GM19043 (cell line): ENCODE measurements around the gene TP53INP2.
"Not testable (repeated sequence)": the region's sequence is repeated elsewhere in the genome, so short reads cannot be mapped to it uniquely, and the experiment has no call there.

Experiments used
- ATAC-seq: cut with Tn5 transposase; IDR thresholded peaks from one replicate; pipeline ENCODE4 v1.9.1; 2021; ENCODE audit warnings: low read depth; ENCODE audit not compliant: unreplicated experiment

TP53INP2 gene

GRCh38 chr20:34705397-34706301 lies 1.5 kb downstream of the TP53INP2 start:
- no peak for ATAC-seq

GRCh38 chr20:34706302-34706875 lies 2.2 kb downstream of the TP53INP2 start:
- no peak for ATAC-seq

- no peak for ATAC-seq
Observed at GRCh38 chr20:34706912-34707784, 3.0 kb downstream of the TP53INP2 start.

- ATAC-seq = no peak
Observed at GRCh38 chr20:34708621-34709043, 4.5 kb downstream of the TP53INP2 start.

GRCh38 chr20:34709044-34709830 lies 5.1 kb downstream of the TP53INP2 start:
- peak; percentile 35 for ATAC-seq

DNA sequence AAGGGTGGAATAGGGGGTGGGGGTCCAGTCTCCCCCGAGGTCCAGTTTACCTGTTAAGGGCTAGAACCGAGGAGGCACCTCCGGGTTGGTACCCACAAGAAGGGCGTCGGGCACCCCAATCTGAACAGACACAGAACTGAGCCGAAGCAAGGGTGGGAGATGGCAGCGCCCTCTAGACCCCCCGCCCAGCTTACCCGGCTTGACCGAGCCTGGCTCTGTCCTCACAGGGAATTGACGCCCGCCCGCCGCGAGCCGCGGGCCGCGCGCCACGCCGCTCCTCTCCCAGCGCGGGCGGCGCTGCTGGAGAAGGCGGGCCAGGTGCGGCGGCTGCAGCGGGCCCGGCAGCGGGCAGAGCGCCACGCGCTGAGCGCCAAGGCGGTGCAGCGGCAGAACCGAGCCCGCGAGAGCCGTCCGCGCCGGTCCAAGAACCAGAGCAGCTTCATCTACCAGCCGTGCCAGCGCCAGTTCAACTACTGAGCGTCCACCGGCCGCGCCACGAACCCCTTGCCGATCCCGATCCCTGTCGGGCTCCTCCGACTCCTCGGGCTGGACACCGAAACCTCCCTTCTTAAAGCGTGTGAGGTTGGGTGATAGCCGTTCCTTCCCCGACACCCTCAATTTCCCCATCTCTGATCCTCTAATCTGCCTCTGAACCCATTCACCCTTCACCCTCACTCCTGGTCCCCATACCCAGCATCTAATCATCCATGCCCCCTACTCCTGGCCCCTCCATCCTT lies 5.9 kb downstream of the TP53INP2 start:
- peak; percentile 23 for ATAC-seq

DNA sequence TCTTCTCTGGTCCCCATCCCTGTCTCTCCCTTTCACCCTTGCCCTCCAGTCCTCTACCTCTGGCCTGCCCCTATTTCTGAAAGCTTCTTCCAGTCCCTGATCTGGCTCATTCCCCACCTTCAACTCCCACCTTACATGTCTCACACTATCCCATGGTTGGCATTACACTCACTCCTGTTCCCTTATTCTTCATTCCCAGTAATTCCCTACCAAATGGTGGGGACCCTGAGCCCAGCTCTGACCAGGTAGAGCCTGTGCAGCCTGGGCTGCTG lies 6.4 kb downstream of the TP53INP2 start:
- no peak for ATAC-seq

- no peak for ATAC-seq
Observed at GRCh38 chr20:34710861-34711574, 6.9 kb downstream of the TP53INP2 start.

DNA sequence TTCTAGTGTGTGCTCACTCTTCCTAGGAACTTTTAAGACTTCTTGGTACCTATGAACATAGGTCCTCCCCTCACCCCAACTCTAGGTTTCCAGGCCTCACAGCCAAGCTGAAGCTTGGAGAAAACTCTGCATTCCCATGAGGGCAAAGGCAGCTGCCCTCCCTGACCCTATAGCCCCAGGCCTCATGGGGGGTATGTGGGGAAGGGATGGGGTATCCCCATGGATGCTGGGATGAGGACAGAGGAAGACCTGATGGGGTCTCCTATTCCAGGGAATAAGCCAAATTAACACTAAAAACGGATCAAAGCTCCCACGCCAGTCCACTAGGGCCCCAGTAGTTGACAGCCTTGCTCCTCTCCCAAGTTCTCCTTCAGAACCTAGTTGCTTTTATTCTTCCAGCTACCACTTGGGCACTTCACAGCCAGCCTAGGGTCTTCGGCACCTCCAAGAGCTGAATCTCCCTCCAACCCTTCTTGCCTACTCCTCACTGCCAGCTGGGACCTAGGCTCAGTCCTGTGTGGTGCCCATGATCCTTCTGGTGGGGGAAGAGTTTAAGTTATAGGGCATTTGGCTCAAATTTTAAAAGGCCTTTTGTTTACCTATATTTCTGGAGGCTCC lies 7.8 kb downstream of the TP53INP2 start:
- ATAC-seq = no peak

DNA sequence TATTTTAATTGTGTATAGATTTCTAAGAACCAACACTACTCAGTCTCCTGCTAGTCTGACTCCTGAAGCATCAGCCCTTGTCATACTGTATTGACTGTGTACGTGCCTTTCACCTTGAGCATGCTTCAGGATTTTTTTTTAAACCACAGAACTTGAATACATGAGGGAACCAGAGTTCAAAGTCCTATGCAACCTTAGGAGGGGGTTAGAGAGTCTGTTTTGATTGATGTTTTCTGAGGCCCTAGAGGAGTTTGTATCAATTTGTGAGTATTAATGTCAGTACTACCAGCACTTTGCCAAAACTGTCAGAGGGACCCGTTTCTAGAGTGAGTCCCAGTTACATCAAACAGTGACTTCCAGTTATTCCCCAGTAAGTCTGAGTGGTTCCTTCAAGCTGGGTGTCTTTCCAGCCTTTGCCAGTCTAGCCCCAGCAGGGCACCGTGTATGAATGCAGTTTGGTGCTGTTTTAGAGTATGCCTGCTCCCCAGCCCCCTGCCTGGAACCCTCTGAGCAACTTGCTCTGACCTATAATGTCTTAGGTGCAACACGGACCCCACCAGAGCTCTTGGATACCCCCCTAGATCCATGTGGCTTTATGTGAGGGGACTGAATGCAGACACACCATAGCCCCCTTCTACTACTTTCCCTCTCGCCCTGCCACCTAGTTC lies 8.5 kb downstream of the TP53INP2 start:
- ATAC-seq = no peak

GRCh38 chr20:34713194-34713943 lies 9.2 kb downstream of the TP53INP2 start:
- ATAC-seq = no peak

DNA sequence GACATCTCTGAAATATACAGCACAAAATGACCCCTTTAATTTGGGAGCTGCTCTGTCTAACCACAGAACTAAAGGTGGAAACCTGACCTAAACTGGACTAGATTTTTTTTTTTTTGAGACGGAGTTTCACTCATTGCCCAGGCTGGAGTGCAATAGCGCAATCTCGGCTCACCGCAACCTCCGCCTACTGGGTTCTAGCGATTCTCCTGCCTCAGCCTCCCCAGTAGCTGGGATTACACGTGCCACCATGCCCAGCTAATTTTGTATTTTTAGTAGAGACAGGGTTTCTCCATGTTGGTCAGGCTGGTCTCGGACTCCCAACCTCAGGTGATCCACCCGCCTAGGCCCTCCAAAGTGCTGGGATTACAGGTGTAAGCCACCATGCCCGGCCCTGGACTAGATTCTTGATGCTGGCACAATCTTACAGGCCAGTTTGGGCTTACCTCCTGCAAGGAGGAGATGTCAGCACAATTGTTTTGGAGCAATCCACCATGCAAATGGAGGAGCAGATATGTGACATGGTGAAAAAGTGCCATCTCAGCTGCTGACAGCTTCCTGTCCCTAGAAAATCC lies 9.9 kb downstream of the TP53INP2 start:
- not testable (repeated sequence) for ATAC-seq

DNA sequence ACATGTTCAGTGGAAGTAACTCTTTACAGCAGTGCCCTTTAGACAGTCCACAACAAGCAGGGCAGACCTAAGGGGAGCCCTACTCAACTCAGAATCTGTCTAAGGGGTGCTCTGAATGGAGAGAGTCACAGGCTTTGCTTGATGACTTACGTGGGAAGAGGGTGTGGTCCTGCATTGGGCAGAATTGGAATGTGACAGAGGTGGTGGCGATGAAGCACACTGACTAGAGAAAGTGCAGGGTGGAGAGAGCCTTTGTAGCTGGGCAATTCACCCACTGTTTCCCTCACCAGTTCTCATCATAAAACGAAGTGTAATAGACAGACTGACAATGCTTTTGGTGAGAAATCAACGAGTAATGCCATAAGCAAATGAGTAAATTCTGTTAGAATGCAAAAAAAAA lies 11.2 kb downstream of the TP53INP2 start:
- no peak for ATAC-seq

DNA sequence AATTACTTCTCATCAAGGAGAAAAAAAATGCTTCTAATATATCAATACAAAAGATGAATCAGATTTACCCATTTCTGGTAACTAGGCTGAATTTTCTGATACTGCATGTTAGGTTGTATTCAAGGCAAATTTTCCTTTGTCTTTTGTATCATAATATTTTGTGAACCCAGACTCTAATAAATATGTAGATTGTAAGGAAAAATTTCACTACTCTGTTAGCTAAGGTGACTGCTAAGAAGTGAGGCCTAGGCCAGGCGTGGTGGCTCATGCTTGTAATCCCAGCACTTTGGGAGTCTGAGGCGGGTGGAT lies 12.7 kb downstream of the TP53INP2 start:
- no peak for ATAC-seq

DNA sequence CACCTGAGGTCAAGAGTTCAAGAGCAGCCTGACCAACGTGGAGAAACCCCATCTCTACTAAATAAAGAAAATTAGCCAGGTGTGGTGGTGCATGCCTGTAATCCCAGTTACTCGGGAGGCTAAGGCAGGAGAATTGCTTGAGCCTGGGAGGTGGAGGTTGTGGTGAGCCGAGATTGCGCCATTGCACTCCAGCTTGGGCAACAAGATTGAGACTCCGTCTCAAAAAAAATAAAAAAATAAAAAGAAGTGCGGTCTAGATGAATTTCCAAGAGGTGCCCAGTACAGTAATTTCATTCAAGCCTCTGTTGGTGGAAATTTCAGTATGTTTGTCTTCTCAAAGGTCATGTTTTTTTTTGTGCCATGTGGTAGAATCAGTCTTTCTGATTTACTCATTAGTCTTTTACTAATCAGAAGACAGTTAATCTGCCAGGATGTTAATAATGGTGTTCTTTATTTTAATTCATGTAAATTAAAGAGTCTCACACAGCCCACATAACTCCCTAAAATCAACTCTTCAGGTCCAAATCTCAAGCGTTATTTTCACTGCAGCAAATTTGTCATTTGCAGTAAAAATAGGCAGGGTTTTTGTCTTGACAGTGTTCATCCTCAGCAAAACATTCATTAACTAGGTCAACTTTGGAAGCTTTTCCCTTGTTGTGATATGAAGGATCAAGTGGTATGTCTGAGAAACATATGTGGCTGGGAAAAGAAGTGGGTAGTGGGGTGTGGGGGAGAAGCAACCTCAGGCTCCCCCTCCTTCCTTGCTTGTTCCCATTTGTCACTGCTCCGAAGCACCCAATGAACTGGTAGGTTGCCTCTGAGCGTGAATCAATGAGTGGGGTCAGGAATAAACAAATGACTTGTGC lies 13.3 kb downstream of the TP53INP2 start:
- no peak for ATAC-seq

- peak; percentile 78 for ATAC-seq
Observed at GRCh38 chr20:34719242-34720017, 15.3 kb downstream of the TP53INP2 start.
